ENCODE measurements around the gene TBC1D22A. TPM values are rescaled to one million over a fixed set of nuclear protein-coding genes. Genes with fewer than 3 reads are reported as not detected.

Gene TBC1D22A
- total RNA-seq, 1 experiment from 2014 or later: 18.2 TPM

GRCh38 chr22:47100646-47101200 is 338.3 kb downstream of the TBC1D22A start:
- H3K27me3 ChIP-seq: no peaks in the 10 kb centered on the region

GRCh38 chr22:47101321-47101885 is 339.0 kb downstream of the TBC1D22A start:
- no peak overlapping the region for H3K4me3 ChIP-seq
- peaks cover 3% of the 10 kb centered on the region; the same call in 1 of the 2 replicates for H3K9me3 ChIP-seq
- DNase-seq: no peak
- no peaks in the 10 kb centered on the region for H3K27me3 ChIP-seq
- no peaks in the 10 kb centered on the region for H3K36me3 ChIP-seq

More at GRCh38 chr22:47100646-47101200, 338.3 kb downstream of the TBC1D22A start:
- Histone ChIP-seq H3K9me3 (peaks cover under 1% of the 10 kb centered on the region; the same call in 1 of the 2 replicates), H3K4me3 (no peak overlapping the region), H3K36me3 (no peaks in the 10 kb centered on the region)
- no peak for DNase-seq

GRCh38 chr22:47102081-47102480 is 339.6 kb downstream of the TBC1D22A start:
- no peaks in the 10 kb centered on the region for H3K27me3 ChIP-seq
- no peak overlapping the region for H3K4me3 ChIP-seq
- H3K9me3 ChIP-seq: peaks cover 3% of the 10 kb centered on the region; the same call in 1 of the 2 replicates
- no peaks in the 10 kb centered on the region for H3K36me3 ChIP-seq
- DNase-seq: no peak

DNA sequence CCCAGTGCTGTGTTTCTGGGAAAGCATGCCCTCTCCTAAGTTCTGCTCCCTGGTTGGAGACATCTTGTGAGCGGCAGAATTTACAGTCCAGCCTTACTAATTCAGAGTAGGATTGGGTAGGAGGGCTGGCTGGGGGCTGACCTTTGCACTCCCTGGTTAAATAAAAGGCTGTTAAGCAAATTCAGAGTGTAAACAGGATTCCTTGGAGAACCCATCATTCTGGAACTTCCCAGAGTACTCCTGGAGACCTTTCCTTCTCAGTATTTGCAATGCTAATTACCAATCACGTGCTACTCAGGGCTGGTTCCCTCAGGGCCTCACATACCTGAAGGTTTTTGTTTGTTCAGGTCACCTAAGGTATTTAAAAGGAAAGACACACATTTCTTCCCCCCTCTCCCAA is 340.2 kb downstream of the TBC1D22A start:
- no peak for DNase-seq
- Histone ChIP-seq H3K27me3 (no peaks in the 10 kb centered on the region), H3K9me3 (peaks cover 3% of the 10 kb centered on the region; the same call in 1 of the 2 replicates), H3K4me3 (no peak overlapping the region), H3K36me3 (no peaks in the 10 kb centered on the region)

- no peak for DNase-seq
- H3K36me3 ChIP-seq: no peaks in the 10 kb centered on the region
- peaks cover 3% of the 10 kb centered on the region; the same call in 1 of the 2 replicates for H3K9me3 ChIP-seq
- no peaks in the 10 kb centered on the region for H3K27me3 ChIP-seq
- H3K4me3 ChIP-seq: no peak overlapping the region
Measured at GRCh38 chr22:47105085-47105484, 342.6 kb downstream of the TBC1D22A start.

- DNase-seq: no peak
- Histone ChIP-seq H3K9me3 (peaks cover 3% of the 10 kb centered on the region; the same call in 1 of the 2 replicates), H3K36me3 (no peaks in the 10 kb centered on the region), H3K27me3 (no peaks in the 10 kb centered on the region), H3K4me3 (no peak overlapping the region)
Measured at GRCh38 chr22:47106806-47107205, 344.4 kb downstream of the TBC1D22A start.

DNA sequence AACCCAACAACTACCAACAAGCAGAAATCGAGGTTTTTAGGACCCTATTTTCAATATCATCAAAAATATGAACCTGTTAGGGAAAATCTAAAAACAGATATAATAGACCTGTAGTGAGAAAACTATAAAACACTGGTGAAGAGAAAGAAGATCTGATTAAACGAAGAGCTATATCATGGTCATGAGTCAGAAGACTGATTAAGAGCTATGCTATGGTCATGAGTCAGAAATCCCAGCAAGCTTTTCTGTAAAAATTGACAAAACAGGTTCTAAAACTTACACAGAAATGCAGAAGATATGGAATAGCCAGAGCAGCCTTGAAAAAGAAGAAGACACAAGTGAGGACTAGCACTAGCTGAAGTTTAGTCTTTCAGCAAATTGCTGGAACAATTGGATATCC is 345.0 kb downstream of the TBC1D22A start:
- no peaks in the 10 kb centered on the region for H3K36me3 ChIP-seq
- no peak for DNase-seq
- H3K27me3 ChIP-seq: no peaks in the 10 kb centered on the region
- peaks cover 3% of the 10 kb centered on the region; the same call in 1 of the 2 replicates for H3K9me3 ChIP-seq
- no peak overlapping the region for H3K4me3 ChIP-seq

DNA sequence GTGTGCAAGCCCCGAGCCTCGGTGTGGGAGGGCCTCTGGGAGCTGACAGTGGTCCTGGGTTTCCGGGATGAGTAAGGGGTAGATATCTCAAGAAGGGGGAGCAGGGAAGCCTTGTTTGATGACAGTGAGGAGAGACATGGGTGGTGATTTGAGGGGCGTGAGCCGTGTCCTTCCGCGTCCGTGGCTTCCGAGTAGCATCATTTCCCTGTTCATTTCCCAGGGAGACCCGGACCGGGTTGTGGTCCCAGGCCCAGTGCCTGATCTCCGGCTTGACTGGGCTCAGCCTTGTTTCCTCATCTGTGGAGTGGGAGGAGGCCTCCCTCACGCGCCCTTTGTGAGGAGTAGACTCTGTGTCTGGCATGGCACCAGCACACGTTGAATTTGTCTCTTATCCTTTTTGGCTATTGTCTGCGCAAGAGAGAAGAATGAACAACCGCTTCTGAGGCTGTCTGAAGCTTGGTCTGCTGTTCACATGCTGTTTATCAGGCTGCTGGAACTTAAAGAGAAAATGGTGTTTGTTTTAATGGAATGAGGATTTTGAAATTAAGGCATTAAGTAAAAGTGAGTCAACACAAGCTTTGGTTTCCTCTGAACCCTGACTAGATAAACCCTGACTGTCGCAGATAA is 348.5 kb downstream of the TBC1D22A start:
- no peak for DNase-seq
- Histone ChIP-seq H3K4me3 (no peak overlapping the region), H3K27me3 (no peaks in the 10 kb centered on the region), H3K36me3 (no peaks in the 10 kb centered on the region), H3K9me3 (peaks cover under 1% of the 10 kb centered on the region; the same call in 1 of the 2 replicates)

- no peak for DNase-seq
- H3K27me3 ChIP-seq: no peaks in the 10 kb centered on the region
- H3K4me3 ChIP-seq: no peak overlapping the region
- no peaks in the 10 kb centered on the region for H3K36me3 ChIP-seq
- H3K9me3 ChIP-seq: no peaks in the 10 kb centered on the region
Measured at GRCh38 chr22:47111626-47112581, 349.5 kb downstream of the TBC1D22A start.

- no peak overlapping the region for H3K4me3 ChIP-seq
- H3K36me3 ChIP-seq: no peaks in the 10 kb centered on the region
- H3K27me3 ChIP-seq: no peaks in the 10 kb centered on the region
- H3K9me3 ChIP-seq: no peaks in the 10 kb centered on the region
- no peak for DNase-seq
Measured at GRCh38 chr22:47112582-47112965, 350.1 kb downstream of the TBC1D22A start.

GRCh38 chr22:47112994-47113852 is 350.8 kb downstream of the TBC1D22A start:
- Histone ChIP-seq H3K36me3 (no peaks in the 10 kb centered on the region), H3K9me3 (no peaks in the 10 kb centered on the region), H3K27me3 (no peaks in the 10 kb centered on the region), H3K4me3 (no peak overlapping the region)
- no peak for DNase-seq

GRCh38 chr22:47113853-47114415 is 351.5 kb downstream of the TBC1D22A start:
- H3K27me3 ChIP-seq: no peaks in the 10 kb centered on the region
- H3K36me3 ChIP-seq: no peaks in the 10 kb centered on the region
- no peak for DNase-seq
- no peaks in the 10 kb centered on the region for H3K9me3 ChIP-seq
- no peak overlapping the region for H3K4me3 ChIP-seq

GRCh38 chr22:47114813-47115517 is 352.5 kb downstream of the TBC1D22A start:
- H3K36me3 ChIP-seq: no peaks in the 10 kb centered on the region
- H3K4me3 ChIP-seq: no peak overlapping the region
- H3K27me3 ChIP-seq: no peaks in the 10 kb centered on the region
- no peaks in the 10 kb centered on the region for H3K9me3 ChIP-seq
- DNase-seq: no peak

GRCh38 chr22:47115518-47115890 is 353.1 kb downstream of the TBC1D22A start:
- Histone ChIP-seq H3K36me3 (no peaks in the 10 kb centered on the region), H3K9me3 (no peaks in the 10 kb centered on the region), H3K27me3 (no peaks in the 10 kb centered on the region), H3K4me3 (no peak overlapping the region)
- DNase-seq: no peak

GRCh38 chr22:47115921-47116320 is 353.5 kb downstream of the TBC1D22A start:
- DNase-seq: no peak
- Histone ChIP-seq H3K4me3 (no peak overlapping the region), H3K27me3 (no peaks in the 10 kb centered on the region), H3K9me3 (no peaks in the 10 kb centered on the region), H3K36me3 (no peaks in the 10 kb centered on the region)

All from MG63 (cell line).